Gastroesophageal sphincter (tissue), 4 donors: ENCODE results near the gene MAP6. TPM values are rescaled to one million over a fixed set of nuclear protein-coding genes. Genes with fewer than 3 reads are reported as not detected.

Source experiments
- ATAC-seq: fragments of 150-250 bp; one replicate; pipeline ENCODE4 v1.9.1; 2016; ENCODE audit warnings: mild to moderate bottlenecking, moderate library complexity
- H3K27ac ChIP-seq, 4 donors: fragments of 200-600 bp; sonication (generic) in 3 of 4; 1 replicate in 3 of 4; 2 replicates in 1 of 4; pipeline ENCODE4 v1.5.1; 2016 to 2019
- H3K27me3 ChIP-seq: fragments of 200-600 bp; sonication (generic); one replicate; pipeline ENCODE4 v1.5.1; 2019
- H3K36me3 ChIP-seq, 2 donors: fragments of 200-600 bp; sonication (generic); one replicate each; pipeline ENCODE4 v1.5.1; 2019; ENCODE audit warnings: control low read depth in 1 of 2
- H3K4me1 ChIP-seq, 3 donors: fragments of 200-600 bp; sonication (generic); 1 replicate in 2 of 3; 2 replicates in 1 of 3; pipeline ENCODE4 v1.5.1; 2016 to 2019; ENCODE audit warnings: control low read depth in 2 of 3
- H3K4me3 ChIP-seq, 2 donors: fragments of 200-600 bp; sonication (generic); one replicate each; pipeline ENCODE4 v1.5.1; 2019; ENCODE audit warnings: mild to moderate bottlenecking in 1 of 2, moderate library complexity in 1 of 2
- H3K9me3 ChIP-seq, 3 donors: fragments of 200-600 bp; sonication (generic); one replicate each; pipeline ENCODE4 v1.5.1; 2017 to 2019; ENCODE audit warnings: control low read depth in 2 of 3
- CTCF ChIP-seq, 4 experiments: fragments of 200-600 bp in 2 of 4; fragments of 450-650 bp in 2 of 4; sonication (generic) in 1 of 4; IDR thresholded peaks; one replicate each; pipeline ENCODE4 v1.5.1; 2017 to 2019; ENCODE audit warnings: antibody characterized with exemption in 4 of 4, mild to moderate bottlenecking in 2 of 4, moderate library complexity in 2 of 4
- EP300 ChIP-seq: sonication (generic); formaldehyde crosslinking; IDR thresholded peaks from one replicate; pipeline ENCODE4 v1.6.1; 2017; ENCODE audit warnings: antibody characterized with exemption, mild to moderate bottlenecking
- POLR2A ChIP-seq, 2 donors: fragments of 450-650 bp; IDR thresholded peaks; one replicate each; pipeline ENCODE4 v1.6.1; 2017; ENCODE audit warnings: antibody characterized with exemption in 2 of 2, mild to moderate bottlenecking in 2 of 2, moderate library complexity in 1 of 2
- POLR2AphosphoS5 ChIP-seq: sonication (generic); formaldehyde crosslinking; IDR thresholded peaks from one replicate; pipeline ENCODE4 v1.6.1; 2017; ENCODE audit warnings: antibody characterized with exemption
- WGBS, 2 donors: methylation state at CpG; one replicate each; pipeline ENCODE4 v1.1.5; 2018; ENCODE audit warnings: low coverage in 1 of 2; 5-methylcytosine and 5-hydroxymethylcytosine counted together
- total RNA-seq, 4 donors: library from RNA; depleted of rRNA; stranded (reverse); fragments of >200 nt; gene quantifications; one replicate each; pipeline ENCODE4 v1.1.0, GENCODE V29; 2016

MAP6 gene
- total RNA-seq, 4 donors from 2014 or later = 23.3 to 35.5 (median 25.5) TPM

GRCh38 chr11:75555079-75555811 lies 113.6 kb downstream of the MAP6 start:
- H3K9me3 ChIP-seq = no peaks in the 10 kb centered on the region
- WGBS, 2 donors = 72 to 78% methylated on average over 5 to 7 of the region's 12 CpGs
- peaks cover 6 to 76% (median 50%) of the 10 kb centered on the region in 3 donors for H3K4me1 ChIP-seq
- H3K36me3 ChIP-seq = no peaks in the 10 kb centered on the region
- H3K27me3 ChIP-seq = no peaks in the 10 kb centered on the region
- TF ChIP-seq POLR2AphosphoS5 (no peak), EP300 (no peak), CTCF (IDR thresholded peaks at IDR 0.05) (no peak), POLR2A (IDR thresholded peaks at IDR 0.05) (no peak)
- peak overlapping the region in 1 of 2 donors; percentile 37 for H3K4me3 ChIP-seq
- no peak for ATAC-seq
- peak overlapping the region; percentile 56 to 100 (median 98) for H3K27ac ChIP-seq

GRCh38 chr11:75554258-75555022 lies 114.4 kb downstream of the MAP6 start:
- Histone ChIP-seq H3K36me3 (no peaks in the 10 kb centered on the region), H3K4me1 (peaks cover 5 to 68% (median 42%) of the 10 kb centered on the region in 3 donors), H3K9me3 (no peaks in the 10 kb centered on the region), H3K4me3 (peak overlapping the region in 1 of 2 donors; percentile 37), H3K27ac (peak overlapping the region; percentile 56 to 100 (median 98)), H3K27me3 (no peaks in the 10 kb centered on the region)
- ATAC-seq = peak; percentile 93
- TF ChIP-seq POLR2AphosphoS5 (peak; percentile 95), POLR2A (IDR thresholded peaks at IDR 0.05) (peak in 1 of 2 donors; percentile 31), EP300 (no peak), CTCF (IDR thresholded peaks at IDR 0.05) (no peak)
- 17% methylated on average over 1 to 6 of the region's 21 CpGs for WGBS, 2 donors

GRCh38 chr11:75553889-75554257 lies 115.0 kb downstream of the MAP6 start:
- 0% methylated on average over 1 of the region's 1 CpG; no CpG with 5 or more reads in 1 of the 2 donors for WGBS, 2 donors
- no peak for ATAC-seq
- Histone ChIP-seq H3K27me3 (no peaks in the 10 kb centered on the region), H3K4me3 (no peak overlapping the region), H3K9me3 (no peaks in the 10 kb centered on the region), H3K4me1 (peaks cover 3 to 62% (median 36%) of the 10 kb centered on the region in 3 donors), H3K27ac (peak overlapping the region; percentile 16 to 100 (median 98)), H3K36me3 (no peaks in the 10 kb centered on the region)
- TF ChIP-seq CTCF (IDR thresholded peaks at IDR 0.05) = no peak
- no peak for TF ChIP-seq POLR2AphosphoS5
- no peak for TF ChIP-seq POLR2A (IDR thresholded peaks at IDR 0.05)
- TF ChIP-seq EP300 = no peak

DNA sequence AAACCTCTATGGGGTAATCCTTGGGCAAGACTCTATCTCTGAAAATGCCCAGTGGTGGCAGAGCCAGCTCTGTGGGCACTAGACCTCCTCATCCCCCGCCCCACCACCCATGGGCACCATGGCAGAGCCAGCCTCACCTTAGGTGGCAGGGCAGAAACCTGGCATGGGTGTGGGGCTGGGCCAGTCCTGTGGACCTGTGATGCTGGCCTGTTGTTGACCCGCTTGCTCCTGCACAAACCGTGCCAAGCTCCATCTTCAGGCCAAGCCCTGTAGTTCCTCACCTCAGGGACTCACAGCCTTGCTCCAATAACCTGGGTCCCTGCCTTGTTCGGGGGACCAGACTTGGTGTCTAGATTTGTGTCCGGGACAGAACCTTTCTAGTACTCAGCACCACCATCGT lies 115.7 kb downstream of the MAP6 start:
- peak overlapping the region in 3 of 4 donors; percentile 98 to 100 (median 99) for H3K27ac ChIP-seq
- WGBS, 2 donors = 78% methylated on average over 3 of the region's 6 CpGs; no CpG with 5 or more reads in 1 of the 2 donors
- no peaks in the 10 kb centered on the region for H3K9me3 ChIP-seq
- no peaks in the 10 kb centered on the region for H3K36me3 ChIP-seq
- no peaks in the 10 kb centered on the region for H3K27me3 ChIP-seq
- ATAC-seq = no peak
- H3K4me1 ChIP-seq = peaks cover 0 to 58% (median 33%) of the 10 kb centered on the region in 3 donors
- no peak overlapping the region for H3K4me3 ChIP-seq
- no peak for TF ChIP-seq POLR2AphosphoS5
- TF ChIP-seq CTCF (IDR thresholded peaks at IDR 0.05) = no peak
- no peak for TF ChIP-seq EP300
- TF ChIP-seq POLR2A (IDR thresholded peaks at IDR 0.05) = no peak
